DOHH2 (cell line): Measurements from ENCODE around the gene GART.
"Not testable (repeated sequence)": the region's sequence is repeated elsewhere in the genome, so short reads cannot be mapped to it uniquely, and the experiment has no call there.

Experiments used
- H3F3A ChIP-seq: fragments of 200-600 bp; sonication (generic), shearing (Covaris generic); 2 replicates; pipeline ENCODE4 v1.6.0; 2016; ENCODE audit warnings: antibody characterized with exemption, mild to moderate bottlenecking; ENCODE audit not compliant: control insufficient read depth, insufficient read depth
- H3K27ac ChIP-seq: fragments of 200-600 bp; sonication (generic); 2 replicates; pipeline ENCODE4 v1.5.1; 2014; ENCODE audit warnings: low read depth, mild to moderate bottlenecking, low read length, moderate library complexity
- H3K27me3 ChIP-seq: fragments of 200-600 bp; sonication (generic); 2 replicates; pipeline ENCODE4 v1.6.1; 2014; ENCODE audit warnings: mild to moderate bottlenecking, low read length, mixed read lengths; ENCODE audit not compliant: control insufficient read depth
- H3K36me3 ChIP-seq: fragments of 200-600 bp; sonication (generic); 2 replicates; pipeline ENCODE4 v1.6.1; 2014; ENCODE audit warnings: mild to moderate bottlenecking, low read length, moderate library complexity, mixed read lengths; ENCODE audit not compliant: control insufficient read depth
- H3K4me1 ChIP-seq: fragments of 200-600 bp; sonication (generic); 2 replicates; pipeline ENCODE4 v1.6.1; 2014; ENCODE audit warnings: mild to moderate bottlenecking, low read length, mixed read lengths; ENCODE audit not compliant: control insufficient read depth
- H3K4me2 ChIP-seq: fragments of 200-600 bp; sonication (generic); 2 replicates; pipeline ENCODE4 v1.6.0; 2014; ENCODE audit warnings: mild to moderate bottlenecking, low read length, moderate library complexity
- H3K4me3 ChIP-seq: fragments of 200-600 bp; sonication (generic); 2 replicates; pipeline ENCODE4 v1.5.1; 2014; ENCODE audit warnings: mild to moderate bottlenecking, low read length, mixed read lengths
- H3K79me2 ChIP-seq: fragments of 200-600 bp; sonication (generic); 2 replicates; pipeline ENCODE4 v1.6.1; 2014; ENCODE audit warnings: mild to moderate bottlenecking, low read length, mixed read lengths; ENCODE audit not compliant: control insufficient read depth
- H3K9me2 ChIP-seq: fragments of 200-600 bp; sonication (generic); replicated peaks from 2 replicates; pipeline ENCODE4 v1.6.1; 2014; ENCODE audit warnings: mild to moderate bottlenecking, low read length, mixed read lengths; ENCODE audit not compliant: control insufficient read depth
- H3K9me3 ChIP-seq: fragments of 200-600 bp; sonication (generic); 2 replicates; pipeline ENCODE4 v1.6.1; 2014; ENCODE audit warnings: antibody characterized with exemption, low read length, mixed read lengths; ENCODE audit not compliant: control insufficient read depth, insufficient read depth
- H4K20me1 ChIP-seq: fragments of 200-600 bp; sonication (generic); 2 replicates; pipeline ENCODE4 v1.6.0; 2014; ENCODE audit warnings: low read depth, mild to moderate bottlenecking, antibody characterized with exemption, low read length, moderate library complexity; ENCODE audit not compliant: control insufficient read depth, insufficient read depth
- EZH2phosphoT487 ChIP-seq: fragments of 200-600 bp; sonication (generic); IDR thresholded peaks from 2 replicates; pipeline ENCODE4 v1.6.1; 2017; ENCODE audit warnings: borderline replicate concordance, mild to moderate bottlenecking, antibody characterized with exemption, low read length, moderate library complexity, mixed read lengths
- TF ChIP-seq, protein P1 (sequence below): fragments of 200-600 bp; sonication (generic); IDR thresholded peaks from one replicate; pipeline ENCODE4 v1.5.1; 2014; ENCODE audit warnings: antibody characterized with exemption, mild to moderate bottlenecking, low read depth, low read length; ENCODE audit not compliant: poor library complexity, severe bottlenecking

GART gene

DNA sequence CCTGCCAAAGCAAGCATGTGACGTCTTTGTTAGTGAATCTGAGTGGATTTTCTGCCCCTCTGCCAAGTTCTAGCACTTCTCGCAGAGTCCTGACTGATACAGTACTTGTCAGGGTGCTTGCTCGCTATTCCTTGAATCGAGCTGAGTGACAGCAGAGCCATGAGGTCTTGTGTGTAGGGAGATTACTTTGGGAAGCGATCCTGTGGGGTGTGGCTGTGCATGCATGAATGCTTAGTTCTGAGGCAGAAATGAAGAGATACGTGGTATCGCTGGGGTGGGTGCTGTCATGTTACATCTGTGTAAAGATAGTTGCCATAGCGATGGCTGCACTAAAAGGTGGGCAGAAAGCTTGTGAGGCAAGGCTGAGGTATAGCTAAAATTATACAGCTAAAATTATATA is 31.1 kb downstream of the GART start:
- Histone ChIP-seq H4K20me1 (no peaks in the 10 kb centered on the region), H3K4me3 (no peak overlapping the region), H3K36me3 (peaks cover 89% of the 10 kb centered on the region), H3K4me1 (no peaks in the 10 kb centered on the region), H3K27me3 (no peaks in the 10 kb centered on the region), H3K9me2 (no peaks in the 10 kb centered on the region), H3K9me3 (no peaks in the 10 kb centered on the region), H3F3A (no peaks in the 10 kb centered on the region), H3K27ac (no peak overlapping the region), H3K79me2 (no peaks in the 10 kb centered on the region), H3K4me2 (no peak overlapping the region)
- TF ChIP-seq, protein P1, sequence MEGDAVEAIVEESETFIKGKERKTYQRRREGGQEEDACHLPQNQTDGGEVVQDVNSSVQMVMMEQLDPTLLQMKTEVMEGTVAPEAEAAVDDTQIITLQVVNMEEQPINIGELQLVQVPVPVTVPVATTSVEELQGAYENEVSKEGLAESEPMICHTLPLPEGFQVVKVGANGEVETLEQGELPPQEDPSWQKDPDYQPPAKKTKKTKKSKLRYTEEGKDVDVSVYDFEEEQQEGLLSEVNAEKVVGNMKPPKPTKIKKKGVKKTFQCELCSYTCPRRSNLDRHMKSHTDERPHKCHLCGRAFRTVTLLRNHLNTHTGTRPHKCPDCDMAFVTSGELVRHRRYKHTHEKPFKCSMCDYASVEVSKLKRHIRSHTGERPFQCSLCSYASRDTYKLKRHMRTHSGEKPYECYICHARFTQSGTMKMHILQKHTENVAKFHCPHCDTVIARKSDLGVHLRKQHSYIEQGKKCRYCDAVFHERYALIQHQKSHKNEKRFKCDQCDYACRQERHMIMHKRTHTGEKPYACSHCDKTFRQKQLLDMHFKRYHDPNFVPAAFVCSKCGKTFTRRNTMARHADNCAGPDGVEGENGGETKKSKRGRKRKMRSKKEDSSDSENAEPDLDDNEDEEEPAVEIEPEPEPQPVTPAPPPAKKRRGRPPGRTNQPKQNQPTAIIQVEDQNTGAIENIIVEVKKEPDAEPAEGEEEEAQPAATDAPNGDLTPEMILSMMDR: no peak
- no peak for TF ChIP-seq EZH2phosphoT487

- H3K79me2 ChIP-seq, H3K4me2 ChIP-seq, H4K20me1 ChIP-seq, H3K4me3 ChIP-seq, H3K27me3 ChIP-seq, H3K9me2 ChIP-seq, H3K27ac ChIP-seq, H3F3A ChIP-seq, H3K4me1 ChIP-seq, H3K9me3 ChIP-seq: not testable (repeated sequence)
- H3K36me3 ChIP-seq: peaks cover 81% of the 10 kb centered on the region
Measured at GRCh38 chr21:33507003-33507402, 34.9 kb downstream of the GART start.

- no peaks in the 10 kb centered on the region for H4K20me1 ChIP-seq
- no peaks in the 10 kb centered on the region for H3K27me3 ChIP-seq
- peaks cover 69% of the 10 kb centered on the region for H3K36me3 ChIP-seq
- TF ChIP-seq, protein P1: no peak
- TF ChIP-seq EZH2phosphoT487: no peak
- H3K9me3 ChIP-seq: no peaks in the 10 kb centered on the region
- no peak overlapping the region for H3K4me2 ChIP-seq
- H3K4me3 ChIP-seq: no peak overlapping the region
- H3K79me2 ChIP-seq: no peaks in the 10 kb centered on the region
- 0 out of 2 replicates have a peak, but pooled peaks cover 5% of the 10 kb centered on the region for H3F3A ChIP-seq
- no peak overlapping the region for H3K27ac ChIP-seq
- H3K9me2 ChIP-seq: no peaks in the 10 kb centered on the region
- no peaks in the 10 kb centered on the region for H3K4me1 ChIP-seq
Measured at GRCh38 chr21:33505833-33506232, 36.1 kb downstream of the GART start.

DNA sequence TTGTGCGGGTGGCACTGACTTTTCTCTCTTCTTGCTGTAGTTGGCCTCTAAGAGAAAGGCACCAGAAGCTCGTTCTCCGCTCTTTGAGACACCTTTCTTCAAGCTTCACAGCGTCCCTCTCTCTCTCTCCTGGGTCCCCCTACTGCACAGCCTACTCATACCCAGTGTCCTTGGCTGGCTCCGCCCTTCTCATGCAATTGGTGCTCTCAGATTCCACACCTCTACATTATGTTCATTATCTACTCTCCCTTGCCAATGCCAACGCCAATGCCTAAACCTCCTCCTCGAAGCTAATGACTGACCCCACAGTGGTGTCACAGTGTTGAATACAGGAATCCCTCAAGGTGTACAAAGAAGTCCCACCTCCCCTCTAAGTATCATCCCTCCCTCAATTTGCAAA is 45.6 kb downstream of the GART start:
- Histone ChIP-seq H3K9me2 (no peaks in the 10 kb centered on the region), H3F3A (0 out of 2 replicates have a peak, but pooled peaks cover 4% of the 10 kb centered on the region), H3K27me3 (no peaks in the 10 kb centered on the region), H3K9me3 (no peaks in the 10 kb centered on the region), H3K36me3 (no peaks in the 10 kb centered on the region), H3K79me2 (no peaks in the 10 kb centered on the region), H3K4me2 (no peak overlapping the region), H3K27ac (no peak overlapping the region), H3K4me3 (no peak overlapping the region), H3K4me1 (peaks cover 6% of the 10 kb centered on the region), H4K20me1 (no peaks in the 10 kb centered on the region)
- TF ChIP-seq, protein P1: no peak
- TF ChIP-seq EZH2phosphoT487: no peak
